Measurements from ENCODE around the gene HTRA2.

Gene HTRA2

GRCh38 chr2:74553892-74554819 is 24.4 kb downstream of the HTRA2 start, which contains the start of the genes DOK1 and LOXL3:
TSS of gene DOK1 (plus strand) at chr2:74554720. CDS start at chr2:74554755, 35 bp downstream.
TSS of gene LOXL3 (minus strand) at chr2:74553942. CDS start at chr2:74552634, 1,308 bp downstream.
- Histone ChIP-seq H4K20me1 (ENCODE audit: insufficient read depth, low read length) (no peaks in the 10 kb centered on the region), H2AFZ (ENCODE audit: low read length) (peak within 1 kb of the TSS; percentile 4; the same call in 1 of the 2 replicates), H3K27me3 (ENCODE audit: insufficient read depth, low read length) (peaks cover 7% of the 10 kb centered on the region), H3K36me3 (ENCODE audit: insufficient read depth, low read length) (peaks cover 6% of the 10 kb centered on the region; the same call in 1 of the 2 replicates), H3K4me2 (ENCODE audit: low read length) (peak within 1 kb of the TSS; percentile 70), H3K4me3 (ENCODE audit: low read depth, low read length, poor library complexity, severe bottlenecking) (peak within 1 kb of the TSS; percentile 78), H3K27ac (ENCODE audit: low read depth, low read length, poor library complexity, severe bottlenecking) (no peak within 1 kb of the TSS), H3K4me1 (ENCODE audit: insufficient read depth, low read length, severe bottlenecking) (peaks cover 17% of the 10 kb centered on the region), H3K9ac (ENCODE audit: low read length) (peak within 1 kb of the TSS; percentile 71), H3K9me3 (ENCODE audit: low read length) (no peaks in the 10 kb centered on the region), H3F3A (ENCODE audit: insufficient read depth, low read length) (no peaks in the 10 kb centered on the region), H3K9me2 (ENCODE audit: low read depth, low read length) (no peaks in the 10 kb centered on the region), H3K79me2 (ENCODE audit: insufficient read depth, low read length) (no peaks in the 10 kb centered on the region)
- TF ChIP-seq, protein P1, sequence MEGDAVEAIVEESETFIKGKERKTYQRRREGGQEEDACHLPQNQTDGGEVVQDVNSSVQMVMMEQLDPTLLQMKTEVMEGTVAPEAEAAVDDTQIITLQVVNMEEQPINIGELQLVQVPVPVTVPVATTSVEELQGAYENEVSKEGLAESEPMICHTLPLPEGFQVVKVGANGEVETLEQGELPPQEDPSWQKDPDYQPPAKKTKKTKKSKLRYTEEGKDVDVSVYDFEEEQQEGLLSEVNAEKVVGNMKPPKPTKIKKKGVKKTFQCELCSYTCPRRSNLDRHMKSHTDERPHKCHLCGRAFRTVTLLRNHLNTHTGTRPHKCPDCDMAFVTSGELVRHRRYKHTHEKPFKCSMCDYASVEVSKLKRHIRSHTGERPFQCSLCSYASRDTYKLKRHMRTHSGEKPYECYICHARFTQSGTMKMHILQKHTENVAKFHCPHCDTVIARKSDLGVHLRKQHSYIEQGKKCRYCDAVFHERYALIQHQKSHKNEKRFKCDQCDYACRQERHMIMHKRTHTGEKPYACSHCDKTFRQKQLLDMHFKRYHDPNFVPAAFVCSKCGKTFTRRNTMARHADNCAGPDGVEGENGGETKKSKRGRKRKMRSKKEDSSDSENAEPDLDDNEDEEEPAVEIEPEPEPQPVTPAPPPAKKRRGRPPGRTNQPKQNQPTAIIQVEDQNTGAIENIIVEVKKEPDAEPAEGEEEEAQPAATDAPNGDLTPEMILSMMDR (IDR thresholded peaks at IDR 0.05; ENCODE audit: low read length) = no peak

DNA sequence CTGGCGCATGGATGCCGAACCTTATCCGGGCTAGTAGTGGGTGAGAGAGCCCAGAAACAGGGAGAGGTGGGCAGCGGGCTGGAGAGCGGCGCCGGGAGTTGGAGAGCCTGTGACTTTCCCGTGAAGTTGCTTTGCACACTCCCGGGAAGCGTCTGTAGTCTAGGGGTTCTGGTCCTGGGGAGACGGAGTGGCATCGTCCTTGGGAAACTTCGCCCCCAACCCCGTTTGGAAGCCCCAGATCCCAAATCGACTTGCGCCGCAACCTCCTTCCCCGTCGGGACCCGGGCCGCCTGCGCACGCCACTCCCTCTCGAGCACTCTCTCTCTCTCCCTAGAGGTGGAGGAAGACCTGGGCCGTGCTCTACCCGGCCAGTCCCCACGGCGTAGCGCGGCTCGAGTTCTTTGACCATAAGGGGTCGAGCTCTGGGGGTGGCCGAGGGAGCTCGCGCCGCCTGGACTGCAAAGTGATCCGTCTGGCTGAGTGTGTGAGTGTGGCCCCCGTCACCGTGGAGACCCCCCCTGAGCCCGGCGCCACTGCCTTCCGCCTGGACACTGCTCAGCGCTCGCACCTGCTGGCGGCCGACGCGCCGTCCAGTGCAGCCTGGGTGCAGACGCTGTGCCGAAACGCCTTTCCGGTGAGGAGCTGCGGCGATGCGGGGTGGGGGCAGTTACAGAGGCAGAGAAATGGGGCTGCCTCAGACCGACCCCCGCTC is 25.2 kb downstream of the HTRA2 start:
- Histone ChIP-seq H2AFZ (ENCODE audit: low read length) (peak overlapping the region; percentile 4; the same call in 1 of the 2 replicates), H3K4me3 (ENCODE audit: low read depth, low read length, poor library complexity, severe bottlenecking) (peak overlapping the region; percentile 78)

DNA sequence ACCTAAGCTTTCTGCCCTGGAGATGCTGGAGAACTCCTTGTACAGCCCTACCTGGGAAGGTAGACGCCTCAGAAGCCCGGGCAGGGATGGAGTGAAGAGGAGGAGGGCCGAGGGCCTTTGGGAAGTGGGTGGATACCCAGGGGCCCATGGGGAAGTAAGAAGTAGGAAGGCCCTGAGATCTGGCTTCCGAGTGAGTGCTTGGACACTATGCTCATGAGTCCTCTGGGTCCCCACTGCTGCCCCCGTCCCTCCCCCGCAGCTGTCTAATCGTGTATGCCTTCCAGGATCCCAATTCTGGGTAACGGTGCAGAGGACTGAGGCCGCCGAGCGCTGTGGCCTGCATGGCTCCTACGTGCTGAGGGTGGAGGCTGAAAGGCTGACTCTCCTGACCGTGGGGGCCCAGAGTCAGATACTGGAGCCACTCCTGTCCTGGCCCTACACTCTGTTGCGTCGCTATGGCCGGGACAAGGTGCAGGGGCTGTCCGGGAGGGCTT is 25.9 kb downstream of the HTRA2 start:
- no peaks in the 10 kb centered on the region for H3K79me2 ChIP-seq (ENCODE audit: insufficient read depth, low read length)
- H3K9ac ChIP-seq (ENCODE audit: low read length) = peak overlapping the region; percentile 71; the same call in 1 of the 2 replicates
- H3K4me3 ChIP-seq (ENCODE audit: low read depth, low read length, poor library complexity, severe bottlenecking) = peak overlapping the region; percentile 78

More for the DNA sequence above, 25.2 kb downstream of the HTRA2 start:
- Histone ChIP-seq H3K9me3 (ENCODE audit: low read length) (no peaks in the 10 kb centered on the region), H3K27ac (ENCODE audit: low read depth, low read length, poor library complexity, severe bottlenecking) (no peak overlapping the region), H3K79me2 (ENCODE audit: insufficient read depth, low read length) (no peaks in the 10 kb centered on the region), H3K9me2 (ENCODE audit: low read depth, low read length) (no peaks in the 10 kb centered on the region), H3K36me3 (ENCODE audit: insufficient read depth, low read length) (peaks cover 6% of the 10 kb centered on the region; the same call in 1 of the 2 replicates), H3K4me1 (ENCODE audit: insufficient read depth, low read length, severe bottlenecking) (peaks cover 17% of the 10 kb centered on the region), H3K27me3 (ENCODE audit: insufficient read depth, low read length) (no peaks in the 10 kb centered on the region; the same call in 1 of the 2 replicates), H3K4me2 (ENCODE audit: low read length) (peak overlapping the region; percentile 70), H4K20me1 (ENCODE audit: insufficient read depth, low read length) (no peaks in the 10 kb centered on the region), H3K9ac (ENCODE audit: low read length) (peak overlapping the region; percentile 71), H3F3A (ENCODE audit: insufficient read depth, low read length) (no peaks in the 10 kb centered on the region)
- no peak for TF ChIP-seq EZH2 (IDR thresholded peaks at IDR 0.05; ENCODE audit: borderline replicate concordance, low read length)
- TF ChIP-seq, protein P1 (IDR thresholded peaks at IDR 0.05; ENCODE audit: low read length) = no peak

More for the DNA sequence above, 25.9 kb downstream of the HTRA2 start:
- Histone ChIP-seq H3K4me1 (ENCODE audit: insufficient read depth, low read length, severe bottlenecking) (peaks cover 17% of the 10 kb centered on the region), H3K27me3 (ENCODE audit: insufficient read depth, low read length) (no peaks in the 10 kb centered on the region; the same call in 1 of the 2 replicates), H3K9me2 (ENCODE audit: low read depth, low read length) (no peaks in the 10 kb centered on the region), H3K9me3 (ENCODE audit: low read length) (no peaks in the 10 kb centered on the region), H3K4me2 (ENCODE audit: low read length) (peak overlapping the region; percentile 70), H3F3A (ENCODE audit: insufficient read depth, low read length) (no peaks in the 10 kb centered on the region), H4K20me1 (ENCODE audit: insufficient read depth, low read length) (no peaks in the 10 kb centered on the region), H3K27ac (ENCODE audit: low read depth, low read length, poor library complexity, severe bottlenecking) (no peak overlapping the region), H3K36me3 (ENCODE audit: insufficient read depth, low read length) (peaks cover 6% of the 10 kb centered on the region; the same call in 1 of the 2 replicates), H2AFZ (ENCODE audit: low read length) (no peak overlapping the region)
- no peak for TF ChIP-seq EZH2 (IDR thresholded peaks at IDR 0.05; ENCODE audit: borderline replicate concordance, low read length)
- TF ChIP-seq, protein P1 (IDR thresholded peaks at IDR 0.05; ENCODE audit: low read length) = no peak

Data from OCI-LY1 (cell line).